NCI-H146 (cell line): ENCODE data around the gene UBE2D3.
A peak's percentile ranks its signal among the peaks of the same experiment; 100 is the strongest.
"Not testable (repeated sequence)": the region's sequence is repeated elsewhere in the genome, so short reads cannot be mapped to it uniquely, and the experiment has no call there.

Experiments used
- DNase-seq: peaks from one replicate; lab custom pipeline; 2025; lab: John Stamatoyannopoulos, UW

The UBE2D3 gene

DNA sequence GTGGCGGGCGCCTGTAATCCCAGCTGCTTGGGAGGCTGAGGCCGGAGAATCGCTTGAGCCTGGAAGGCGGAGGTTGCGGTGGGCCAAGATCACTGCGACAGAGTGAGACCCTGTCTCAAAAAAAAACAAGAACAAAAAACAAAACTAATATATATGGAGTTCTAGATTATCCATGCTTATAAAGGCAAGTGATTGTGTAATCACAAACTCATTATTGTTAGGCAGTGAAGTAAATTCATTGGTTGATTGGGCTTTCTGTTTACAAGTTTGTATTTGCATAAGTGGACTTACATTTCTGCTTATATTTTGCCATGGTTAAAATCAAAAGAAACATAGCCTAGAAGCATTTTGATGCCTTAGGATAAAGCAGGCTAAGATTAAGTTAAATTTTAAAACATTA, 2.5 kb upstream of the UBE2D3 start:
- DNase-seq: no peak

DNA sequence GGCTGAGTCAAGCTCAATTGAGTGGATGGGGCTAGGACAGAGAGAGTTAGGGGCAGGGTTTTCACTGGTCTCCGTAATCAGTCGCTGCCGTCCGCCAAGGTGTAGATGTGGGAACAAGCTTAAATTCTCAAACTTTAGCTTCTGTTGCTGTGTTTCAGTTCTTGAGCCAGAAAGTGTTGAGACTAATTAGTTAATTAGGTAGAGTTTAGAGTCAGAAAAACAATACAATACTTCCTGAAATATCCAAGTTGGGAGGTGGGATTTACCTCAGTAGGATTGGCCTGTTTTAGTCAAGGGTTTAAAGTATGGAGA, 1.1 kb upstream of the UBE2D3 start:
- DNase-seq: no peak

- DNase-seq: peak; percentile 94
Measured at GRCh38 chr4:102827674-102828496, 534 bp upstream of the UBE2D3 start.

GRCh38 chr4:102826105-102826889, 1.1 kb downstream of the UBE2D3 start:
- DNase-seq: no peak

GRCh38 chr4:102825261-102826091, 1.9 kb downstream of the UBE2D3 start:
- peak; percentile 11 for DNase-seq

- no peak for DNase-seq
Measured at GRCh38 chr4:102824398-102824797, 3.0 kb downstream of the UBE2D3 start.

- DNase-seq: no peak
Measured at GRCh38 chr4:102823897-102824296, 3.5 kb downstream of the UBE2D3 start.

DNA sequence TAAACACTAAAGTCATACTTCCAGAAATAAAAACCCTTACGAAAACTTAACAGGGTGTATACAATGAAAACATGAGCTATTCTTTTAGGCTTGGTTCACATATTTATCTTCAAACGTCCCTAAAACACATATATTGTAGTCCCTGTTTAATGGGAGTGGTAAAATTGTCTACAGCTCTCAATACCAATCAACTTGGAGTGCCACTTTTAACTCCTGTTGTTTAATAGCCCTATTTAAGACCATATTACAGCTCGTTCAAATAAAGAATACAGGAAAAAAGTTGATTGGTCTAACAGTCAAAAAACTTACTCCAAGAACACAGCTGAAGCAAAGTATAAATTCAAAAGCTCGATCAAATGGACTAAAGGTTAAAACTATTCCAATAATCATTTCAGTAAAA, 3.9 kb downstream of the UBE2D3 start:
- DNase-seq: no peak

DNA sequence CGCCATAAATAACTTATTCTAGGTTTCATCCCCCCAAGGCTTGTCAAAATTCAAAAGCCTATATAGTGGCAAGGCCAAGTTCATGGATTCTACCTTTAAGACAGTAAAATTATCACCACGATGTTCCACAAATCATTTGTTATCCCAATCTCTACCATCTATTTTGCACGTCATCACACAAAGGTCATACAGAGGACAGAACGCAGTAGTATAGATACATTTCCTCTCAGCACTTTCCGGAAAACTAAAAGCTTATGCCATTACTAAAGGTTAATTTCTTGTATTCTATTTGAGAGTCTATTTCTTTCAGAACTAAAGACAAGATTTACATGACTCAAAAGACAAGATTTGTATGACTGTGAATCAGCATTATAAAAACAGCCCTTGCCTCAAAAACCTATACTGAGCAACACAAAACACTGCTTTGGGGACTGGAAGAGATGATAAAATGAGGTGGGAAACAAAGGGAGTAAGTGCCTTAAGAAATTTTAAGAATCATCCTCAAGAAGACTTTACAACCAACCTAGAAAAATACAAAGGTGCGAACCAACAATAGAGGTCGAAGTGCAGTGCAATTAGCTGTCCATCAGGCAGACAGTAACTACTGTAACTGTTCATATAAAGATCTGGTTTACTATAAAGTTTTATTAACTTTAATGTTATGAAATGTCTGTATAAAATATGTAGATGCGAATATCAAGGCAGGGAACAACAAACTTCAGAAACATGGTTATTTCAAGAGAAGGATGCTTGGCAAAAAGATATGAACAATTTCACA, 7.6 kb downstream of the UBE2D3 start:
- DNase-seq: no peak

- DNase-seq: not testable (repeated sequence)
Measured at GRCh38 chr4:102819100-102819499, 8.3 kb downstream of the UBE2D3 start.

DNA sequence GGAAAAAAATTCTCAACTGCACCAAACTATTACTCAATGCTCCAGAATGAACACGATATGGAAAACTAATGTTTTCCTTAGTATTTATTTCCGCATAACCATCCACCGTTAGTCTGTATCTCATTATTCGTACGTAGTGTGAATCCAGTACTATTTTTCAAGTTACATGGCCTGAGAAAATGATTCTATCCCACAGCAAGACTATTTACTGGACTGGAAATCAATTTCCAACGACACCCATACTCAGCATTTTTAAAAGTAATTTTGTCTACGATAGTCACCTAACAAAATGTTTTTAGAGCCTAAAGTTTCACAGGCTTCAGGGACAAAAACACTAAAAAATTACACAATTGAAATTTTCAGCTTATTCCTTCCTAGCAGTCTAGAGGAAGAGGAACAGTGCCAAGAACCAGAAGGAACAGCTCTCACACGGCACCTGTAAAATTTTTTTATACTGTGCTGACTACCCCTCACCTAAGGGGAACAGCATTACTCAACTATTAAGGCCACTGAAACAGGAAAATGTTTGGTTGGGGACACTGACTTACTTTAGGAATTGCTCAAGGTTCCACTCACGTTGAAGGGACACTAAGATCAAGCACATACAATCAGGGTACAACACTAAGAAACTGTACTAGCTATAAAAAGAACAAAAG, 9.6 kb downstream of the UBE2D3 start:
- DNase-seq: no peak

DNA sequence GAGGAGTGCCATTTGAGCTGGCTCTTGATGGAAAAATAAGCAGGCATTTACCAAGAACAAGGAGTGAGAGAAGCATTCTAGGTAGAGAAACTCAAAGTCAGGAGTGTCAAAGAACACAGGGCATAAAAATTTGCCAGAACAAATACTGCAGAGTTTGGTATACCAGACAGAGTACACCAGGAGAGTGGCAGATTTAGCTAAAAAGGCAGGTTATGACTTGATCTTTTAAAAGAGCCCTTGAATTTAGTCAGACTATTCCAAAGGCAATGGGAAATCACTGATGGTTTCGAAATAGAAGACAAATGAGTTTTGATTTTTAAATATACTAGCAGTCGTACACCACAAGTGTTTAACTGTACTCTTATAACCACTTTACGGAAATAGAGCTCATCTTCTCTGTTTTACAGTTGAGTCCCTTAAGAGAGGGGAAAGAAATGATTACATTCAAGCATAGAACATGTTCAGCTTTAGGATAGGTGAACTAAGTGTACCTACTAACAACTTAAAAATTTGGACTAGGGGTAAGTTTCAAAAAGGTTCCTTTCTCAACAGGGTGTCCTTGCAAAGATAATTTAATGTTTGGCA, 10.2 kb downstream of the UBE2D3 start:
- no peak for DNase-seq

GRCh38 chr4:102815981-102816380, 11.4 kb downstream of the UBE2D3 start:
- DNase-seq: no peak

DNA sequence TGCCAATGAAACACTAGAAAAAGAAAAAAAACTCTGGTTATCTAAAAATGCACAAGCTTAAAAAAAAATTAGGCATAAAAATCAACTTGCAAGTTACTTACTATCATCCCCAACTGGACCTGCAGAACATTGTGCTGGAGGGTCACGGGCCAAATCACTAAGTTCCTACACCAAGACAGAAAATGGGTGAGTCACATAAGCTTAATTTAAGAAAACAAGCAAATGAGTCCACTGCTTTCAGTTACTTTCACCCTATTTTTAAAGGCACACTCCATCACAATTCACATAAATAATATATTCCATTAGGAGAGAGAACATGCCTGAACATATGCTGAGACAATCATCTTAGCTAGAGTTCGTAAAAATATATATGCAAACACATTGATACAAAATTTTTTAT, 17.7 kb downstream of the UBE2D3 start:
- DNase-seq: no peak

GRCh38 chr4:102809190-102809589, 18.2 kb downstream of the UBE2D3 start:
- DNase-seq: no peak

DNA sequence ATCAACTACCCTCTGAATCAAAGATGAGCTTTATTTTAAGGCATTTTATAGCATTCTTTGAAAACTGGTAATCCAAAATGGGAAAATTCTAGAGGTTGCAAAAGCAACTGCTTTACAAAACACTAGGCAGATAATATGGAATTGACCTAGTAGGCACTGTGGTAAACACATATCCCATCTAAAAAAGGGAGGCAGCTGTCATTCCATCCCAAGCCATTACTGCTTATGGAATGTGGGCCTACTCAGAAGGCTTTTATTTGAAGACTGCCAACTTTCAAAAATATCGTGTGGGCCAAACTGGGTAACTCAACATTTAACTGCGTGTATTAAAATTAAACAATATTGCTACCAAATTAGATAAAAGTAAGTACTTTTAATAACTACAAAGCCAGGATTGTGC, 19.3 kb downstream of the UBE2D3 start:
- no peak for DNase-seq

DNA sequence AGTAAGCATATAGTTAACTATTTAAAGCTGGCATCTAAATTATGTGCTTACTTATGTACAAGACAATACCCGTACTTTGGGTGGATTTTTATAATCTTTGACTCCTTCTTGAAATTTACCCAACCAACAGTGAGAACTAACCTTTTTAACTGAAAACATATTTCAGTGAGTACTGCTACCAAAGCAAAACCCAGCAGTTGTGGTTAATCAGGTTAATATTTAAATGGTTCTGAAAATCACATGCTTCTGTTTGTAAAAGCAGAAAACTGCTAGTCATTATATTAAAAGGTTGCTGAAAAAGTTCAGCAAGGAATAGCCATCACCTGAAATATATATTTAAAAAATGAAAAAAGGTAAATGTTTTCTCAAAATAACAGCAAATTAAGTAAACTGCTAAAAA, 20.0 kb downstream of the UBE2D3 start:
- DNase-seq: no peak

GRCh38 chr4:102799816-102800215, 27.5 kb downstream of the UBE2D3 start:
- DNase-seq: no peak

DNA sequence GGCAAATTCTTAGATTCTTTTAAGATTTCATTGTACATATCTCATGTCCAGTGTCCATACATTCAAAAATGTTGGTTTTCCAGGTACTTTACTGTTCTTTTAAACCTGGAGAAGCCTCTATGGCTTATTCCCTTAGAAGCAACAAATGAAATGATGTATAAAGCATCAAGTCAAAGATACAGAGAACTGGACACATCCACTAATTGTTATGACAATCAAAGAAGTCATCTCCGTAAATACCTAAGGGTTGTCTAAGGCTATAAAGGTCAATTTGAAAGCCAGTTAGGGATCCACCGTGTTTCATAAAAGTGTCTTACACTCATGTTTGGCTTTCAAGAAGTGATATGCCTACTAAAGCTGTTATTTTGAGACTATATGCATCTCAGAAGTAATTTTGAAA, 32.4 kb downstream of the UBE2D3 start:
- no peak for DNase-seq

GRCh38 chr4:102792361-102792936, 34.9 kb downstream of the UBE2D3 start:
- no peak for DNase-seq
